Activated B cell treated with CpG ODN at 0.5 μM for 24 hours (primary cell): Measurements from ENCODE around the gene LRFN5. TPM values are rescaled to one million over a fixed set of nuclear protein-coding genes. Genes with fewer than 3 reads are reported as not detected.

Experiments
- ATAC-seq: fragments of 200-7000 bp; cut with Tn5 transposase; one replicate; pipeline ENCODE4 v1.10.0; 2021; ENCODE audit warnings: low read depth, mild to moderate bottlenecking, moderate library complexity
- CTCF ChIA-PET: fragments of 350-600 bp; sonication (Branson Sonifier 250); formaldehyde crosslinking; loops from one replicate; lab custom pipeline; 2021; ENCODE audit warnings: antibody characterized with exemption; lab: Charles Lee
- POLR2A ChIA-PET: fragments of 350-600 bp; sonication (Branson Sonifier 250); formaldehyde crosslinking; loops from one replicate; lab custom pipeline; 2021; ENCODE audit warnings: antibody characterized with exemption; lab: Charles Lee
- DNase-seq: peaks from one replicate; pipeline ENCODE4 v3.0.0; 2022
- H3K27ac Mint-ChIP-seq: one replicate; pipeline ENCODE4 v1.8.0; 2020; ENCODE audit warnings: mixed read lengths
- H3K27me3 Mint-ChIP-seq: one replicate; pipeline ENCODE4 v1.8.0; 2021; ENCODE audit warnings: mixed read lengths
- H3K36me3 Mint-ChIP-seq: one replicate; pipeline ENCODE4 v1.8.0; 2021; ENCODE audit warnings: low read depth, mixed read lengths
- H3K4me1 Mint-ChIP-seq: one replicate; pipeline ENCODE4 v1.8.0; 2021; ENCODE audit warnings: mixed read lengths
- H3K4me3 Mint-ChIP-seq: one replicate; pipeline ENCODE4 v1.8.0; 2020; ENCODE audit warnings: mild to moderate bottlenecking, mixed read lengths
- H3K9me3 Mint-ChIP-seq: one replicate; pipeline ENCODE4 v1.8.0; 2020; ENCODE audit warnings: mixed read lengths
- intact Hi-C: fragments of 100-400 bp; cut with micrococcal nuclease; formaldehyde crosslinking; loops from one replicate; pipeline ENCODE4 v1.15.1; 2024
- total RNA-seq: library from RNA; stranded (reverse); gene quantifications from 2 replicates; pipeline ENCODE4 v1.2.3, GENCODE V29; 2022
- TF ChIP-seq, protein P1 (sequence below): fragments of 200-600 bp; IDR thresholded peaks from one replicate; pipeline ENCODE4 v1.8.0; 2022; ENCODE audit warnings: antibody characterized with exemption, mild to moderate bottlenecking

The LRFN5 gene
- total RNA-seq, 1 donor from 2014 or later = 0.11 TPM

DNA sequence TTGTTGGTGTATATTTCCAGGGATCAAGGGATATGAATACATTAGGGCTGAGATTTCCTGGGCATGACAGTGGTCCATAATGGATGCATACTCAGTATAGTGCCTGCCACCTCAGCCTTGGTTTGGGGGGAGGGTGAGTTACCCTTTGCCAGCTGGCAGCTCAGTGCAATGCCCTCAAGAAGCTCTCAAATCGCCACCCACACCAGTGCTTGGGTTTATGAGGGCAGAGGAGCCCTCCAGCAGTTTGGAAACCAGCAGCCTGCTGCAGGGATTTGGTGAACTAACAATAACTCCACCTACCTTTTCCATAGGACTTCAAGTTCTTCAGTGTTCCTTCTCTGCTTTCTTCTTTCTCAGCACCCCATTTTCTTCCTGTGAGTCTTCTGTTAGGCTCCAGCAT, 218.9 kb downstream of the LRFN5 start:
- H3K4me1 Mint-ChIP-seq = no peaks in the 10 kb centered on the region
- ChIA-PET POLR2A (no interaction called here), CTCF (no interaction called here)
- ATAC-seq = no peak
- H3K9me3 Mint-ChIP-seq = no peaks in the 10 kb centered on the region
- H3K27ac Mint-ChIP-seq = no peak overlapping the region
- H3K27me3 Mint-ChIP-seq = no peaks in the 10 kb centered on the region
- intact Hi-C loops = no loop called here
- TF ChIP-seq, protein P1, sequence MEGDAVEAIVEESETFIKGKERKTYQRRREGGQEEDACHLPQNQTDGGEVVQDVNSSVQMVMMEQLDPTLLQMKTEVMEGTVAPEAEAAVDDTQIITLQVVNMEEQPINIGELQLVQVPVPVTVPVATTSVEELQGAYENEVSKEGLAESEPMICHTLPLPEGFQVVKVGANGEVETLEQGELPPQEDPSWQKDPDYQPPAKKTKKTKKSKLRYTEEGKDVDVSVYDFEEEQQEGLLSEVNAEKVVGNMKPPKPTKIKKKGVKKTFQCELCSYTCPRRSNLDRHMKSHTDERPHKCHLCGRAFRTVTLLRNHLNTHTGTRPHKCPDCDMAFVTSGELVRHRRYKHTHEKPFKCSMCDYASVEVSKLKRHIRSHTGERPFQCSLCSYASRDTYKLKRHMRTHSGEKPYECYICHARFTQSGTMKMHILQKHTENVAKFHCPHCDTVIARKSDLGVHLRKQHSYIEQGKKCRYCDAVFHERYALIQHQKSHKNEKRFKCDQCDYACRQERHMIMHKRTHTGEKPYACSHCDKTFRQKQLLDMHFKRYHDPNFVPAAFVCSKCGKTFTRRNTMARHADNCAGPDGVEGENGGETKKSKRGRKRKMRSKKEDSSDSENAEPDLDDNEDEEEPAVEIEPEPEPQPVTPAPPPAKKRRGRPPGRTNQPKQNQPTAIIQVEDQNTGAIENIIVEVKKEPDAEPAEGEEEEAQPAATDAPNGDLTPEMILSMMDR = no peak
- H3K4me3 Mint-ChIP-seq = no peak overlapping the region
- DNase-seq = no peak
- H3K36me3 Mint-ChIP-seq = no peaks in the 10 kb centered on the region

DNA sequence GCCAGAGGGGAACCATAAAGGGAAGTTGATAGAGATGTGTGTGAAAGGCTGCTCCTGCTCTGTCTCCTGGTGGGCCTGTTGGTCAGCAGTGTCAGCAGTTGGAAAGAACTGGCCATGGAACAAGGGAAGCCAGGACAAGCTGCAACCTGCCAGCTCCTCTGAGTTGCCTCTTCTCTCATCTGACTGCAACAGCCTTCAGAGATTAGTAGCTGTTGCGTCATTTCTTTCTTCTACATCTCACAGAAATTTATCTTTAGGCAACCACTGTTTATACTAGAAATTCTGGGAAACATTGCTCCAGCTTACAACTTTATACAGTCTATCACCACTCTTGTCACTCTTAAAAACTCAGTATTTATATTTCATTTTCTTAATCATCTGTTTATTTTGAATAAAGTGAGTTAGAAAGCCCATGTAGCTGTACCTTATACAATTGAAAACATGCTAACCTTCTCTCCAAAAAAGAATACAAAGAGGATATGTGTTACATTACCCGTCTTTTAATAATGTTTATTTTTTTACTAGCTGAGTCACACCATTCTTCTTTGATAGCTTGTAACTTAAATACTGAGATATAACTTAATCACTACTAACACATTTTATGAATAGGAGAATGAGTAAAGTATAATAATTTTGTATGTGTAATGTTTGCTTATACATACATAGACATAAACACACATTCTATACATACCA, 224.2 kb downstream of the LRFN5 start:
- no peak overlapping the region for H3K4me3 Mint-ChIP-seq
- no peaks in the 10 kb centered on the region for H3K27me3 Mint-ChIP-seq
- DNase-seq (no peak), ATAC-seq (no peak)
- no peaks in the 10 kb centered on the region for H3K4me1 Mint-ChIP-seq
- CTCF ChIA-PET = no interaction called here
- H3K36me3 Mint-ChIP-seq = no peaks in the 10 kb centered on the region
- no peak overlapping the region for H3K27ac Mint-ChIP-seq
- intact Hi-C loops = no loop called here
- POLR2A ChIA-PET = no interaction called here
- TF ChIP-seq, protein P1 = no peak
- H3K9me3 Mint-ChIP-seq = no peaks in the 10 kb centered on the region

DNA sequence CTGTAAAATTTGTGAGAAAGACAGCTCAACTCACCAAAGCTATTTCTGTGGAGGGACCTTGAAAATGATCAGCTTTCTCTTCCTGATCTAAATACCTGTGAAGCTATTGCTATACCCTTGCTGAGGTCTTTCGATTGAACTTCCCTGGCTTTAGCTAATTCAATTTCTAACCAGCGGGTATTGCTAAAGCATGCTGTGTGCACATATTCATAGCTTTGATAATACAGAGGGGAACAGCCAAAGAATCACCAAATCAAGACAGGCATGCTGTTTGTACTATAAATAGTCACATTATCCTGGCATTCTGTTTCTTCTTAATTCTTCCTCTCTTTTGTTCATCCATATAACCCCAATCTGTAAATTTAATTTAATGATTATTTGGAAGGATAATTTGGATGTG, 233.0 kb downstream of the LRFN5 start:
- Mint-ChIP-seq H3K9me3 (no peaks in the 10 kb centered on the region), H3K36me3 (no peaks in the 10 kb centered on the region), H3K27ac (no peak overlapping the region), H3K4me1 (no peaks in the 10 kb centered on the region), H3K27me3 (no peaks in the 10 kb centered on the region), H3K4me3 (no peak overlapping the region)
- intact Hi-C loops = no loop called here
- ATAC-seq (no peak), DNase-seq (no peak)
- ChIA-PET CTCF (no interaction called here), POLR2A (no interaction called here)
- TF ChIP-seq, protein P1 = no peak

DNA sequence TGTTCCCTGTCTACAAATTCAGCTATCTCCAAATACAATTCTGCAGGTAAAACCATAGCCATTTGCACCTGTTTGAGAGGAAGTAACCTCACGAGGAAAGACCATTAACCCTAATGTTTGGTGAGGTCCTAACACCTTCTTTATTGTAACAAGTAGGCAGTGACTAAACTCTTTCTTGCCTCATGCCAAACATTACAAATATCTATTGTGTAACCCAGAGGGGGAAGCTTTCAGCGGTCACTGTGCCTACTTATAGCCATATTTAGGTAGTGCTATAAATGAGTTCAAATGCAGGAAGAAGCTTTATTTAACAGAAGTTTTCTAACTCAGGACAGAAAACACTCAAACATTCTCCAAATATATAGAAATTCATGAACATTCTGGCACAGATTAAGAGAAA, 252.7 kb downstream of the LRFN5 start:
- DNase-seq = no peak
- ChIA-PET POLR2A (no interaction called here), CTCF (no interaction called here)
- Mint-ChIP-seq H3K27me3 (no peaks in the 10 kb centered on the region), H3K9me3 (peaks cover 8% of the 10 kb centered on the region), H3K27ac (no peak overlapping the region), H3K4me1 (no peaks in the 10 kb centered on the region), H3K36me3 (no peaks in the 10 kb centered on the region), H3K4me3 (no peak overlapping the region)
- intact Hi-C loops = no loop called here
- TF ChIP-seq, protein P1 = no peak
- no peak for ATAC-seq

DNA sequence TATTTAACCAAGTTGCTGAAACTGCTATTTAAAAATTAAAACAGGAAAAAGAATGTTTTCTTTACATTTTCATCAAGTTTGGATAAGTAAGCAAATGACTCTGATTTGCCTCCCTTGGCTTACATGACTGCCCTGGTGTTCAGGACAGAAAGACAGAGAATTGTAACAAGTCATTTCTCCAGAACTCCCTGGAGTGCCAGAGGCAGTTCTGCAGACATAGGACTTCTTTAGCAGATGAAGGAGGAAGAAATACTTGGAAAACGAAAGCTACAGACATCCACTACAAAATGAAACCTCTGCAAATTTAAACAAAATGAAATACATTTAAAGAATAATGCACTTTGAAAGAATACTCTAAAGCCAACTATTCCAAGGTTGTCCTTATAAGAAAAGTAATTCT, 253.9 kb downstream of the LRFN5 start:
- Mint-ChIP-seq H3K4me1 (no peaks in the 10 kb centered on the region), H3K27ac (no peak overlapping the region), H3K4me3 (no peak overlapping the region), H3K9me3 (peaks cover 6% of the 10 kb centered on the region), H3K27me3 (no peaks in the 10 kb centered on the region), H3K36me3 (no peaks in the 10 kb centered on the region)
- TF ChIP-seq, protein P1 = no peak
- intact Hi-C loops = no loop called here
- CTCF ChIA-PET = no interaction called here
- no peak for DNase-seq
- ATAC-seq = no peak
- POLR2A ChIA-PET = no interaction called here
